Right cardiac atrium (tissue), 5 donors: Measurements from ENCODE around the gene TTN. TPM values are rescaled to one million over a fixed set of nuclear protein-coding genes. Genes with fewer than 3 reads are reported as not detected.

ENCODE experiments used
- ATAC-seq, 2 donors: fragments of 200-7000 bp; cut with Tn5 transposase; one replicate each; pipeline versions ENCODE4 v1.8.0 to v1.9.1; 2020; ENCODE audit warnings: moderate library complexity in 2 of 2, mild to moderate bottlenecking in 1 of 2
- DNase-seq, 3 donors: peaks; one replicate each; pipeline ENCODE4 v3.0.0-alpha.2; 2020
- H3K27ac ChIP-seq: one replicate; pipeline ENCODE4 v1.5.1; 2013; ENCODE audit warnings: mild to moderate bottlenecking, low read length, control low read depth, moderate library complexity
- H3K27me3 ChIP-seq: one replicate; pipeline ENCODE4 v1.6.1; 2013; ENCODE audit not compliant: control insufficient read depth, insufficient read depth
- H3K4me1 ChIP-seq: one replicate; pipeline ENCODE4 v1.6.1; 2013; ENCODE audit warnings: low read length; ENCODE audit not compliant: control insufficient read depth, insufficient read depth
- H3K4me3 ChIP-seq: one replicate; pipeline ENCODE4 v1.5.1; 2013; ENCODE audit warnings: low read length, control low read depth
- H3K9me3 ChIP-seq: one replicate; pipeline ENCODE4 v1.6.1; 2013; ENCODE audit warnings: low read length; ENCODE audit not compliant: control insufficient read depth
- WGBS: extraction: QIAGEN DNeasy Blood & Tissue Kit; methylation state at CpG from one replicate; pipeline ENCODE4 v1.1.7; 2013; 5-methylcytosine and 5-hydroxymethylcytosine counted together
- intact Hi-C, 4 donors: fragments of 100-400 bp; cut with DNase I; formaldehyde crosslinking; loops; one replicate each; pipeline versions ENCODE4 v1.11.0 to v1.14.0; 2022 to 2023
- long read RNA-seq, 4 donors: library from polyadenylated mRNA; unstranded; transcript quantifications; one replicate each; pipeline ENCODE4 v2.0.0, GENCODE V29; 2020 to 2021
- polyA plus RNA-seq: library from polyadenylated mRNA; stranded (reverse); fragments of 200-250 nt; gene quantifications from one replicate; pipeline ENCODE4 v1.2.3, GENCODE V29; 2013
- total RNA-seq, 4 donors: library from RNA; stranded (reverse); fragmentation: NEBNext Ultra II Directional; extraction: Animal tissue kit (Norgen Biotek cat#: 25700); gene quantifications; one replicate each; pipeline ENCODE4 v1.2.1, GENCODE V29; 2021
- donor health status: healthy with polysubstance abuse.
- donor health status: DM: no; HTN: yes; CAD: no.
- donor health status: DM: no; HTN: no; CAD: no.
- donor health status: DM: no; HTN: yes; CAD: no; lungs with severe emphysema.
- donor health status: DM: yes; HTN: yes; CAD: no.

The TTN gene
- 1,000 to 10,000 TPM; 1,615 to 2,179 (median 1,851) TPM for total RNA-seq
- polyA plus RNA-seq: 266 TPM
- long read RNA-seq, donor 1, transcript TTN-213 (6 exons, 2,116 nt): major isoform, 23 of 1,062 reads
- long read RNA-seq, donor 1, partial matches to known transcripts: 867 of 1,062 reads
- long read RNA-seq, donor 1, other reads (novel, unspliced or antisense): 172 of 1,062 reads
- long read RNA-seq, donor 2, transcript TTN-213 (6 exons, 2,116 nt): major isoform, 5 of 112 reads
- long read RNA-seq, donor 2, partial matches to known transcripts: 83 of 112 reads
- long read RNA-seq, donor 2, other reads (novel, unspliced or antisense): 24 of 112 reads
- long read RNA-seq, donor 3, transcript TTN-213 (6 exons, 2,116 nt): major isoform, 27 of 4,665 reads
- long read RNA-seq, donor 3, partial matches to known transcripts: 4,347 of 4,665 reads
- long read RNA-seq, donor 3, other reads (novel, unspliced or antisense): 291 of 4,665 reads
- long read RNA-seq, donor 4, transcript TTN-213 (6 exons, 2,116 nt): major isoform, 5 of 120 reads
- long read RNA-seq, donor 4, partial matches to known transcripts: 86 of 120 reads
- long read RNA-seq, donor 4, other reads (novel, unspliced or antisense): 29 of 120 reads

- no peaks in the 10 kb centered on the region for H3K4me1 ChIP-seq
- no peaks in the 10 kb centered on the region for H3K9me3 ChIP-seq
- peak; percentile 42 to 77 (median 74) for DNase-seq
- H3K4me3 ChIP-seq: peak within 1 kb of the TSS; percentile 58
- WGBS: 65% methylated on average over 10 of the region's 10 CpGs
- peak; percentile 92 to 94 for ATAC-seq
- H3K27ac ChIP-seq: peak within 1 kb of the TSS; percentile 82
- H3K27me3 ChIP-seq: no peaks in the 10 kb centered on the region
- intact Hi-C loops: loop anchor here in 1 of 4 donors (10.0 kb wide), 1 partner anchor 67 kb away; no protein-coding TSS in a partner anchor
Measured at GRCh38 chr2:178807227-178808008, at the start of gene TTN. Gene TTN, minus strand, starts transcription at chr2:178807423. Its CDS starts 2,781 bp downstream, at chr2:178804642.

GRCh38 chr2:178855151-178855550 lies 47.9 kb upstream of the TTN start:
- Histone ChIP-seq H3K27me3 (no peaks in the 10 kb centered on the region), H3K4me1 (peaks cover 1% of the 10 kb centered on the region), H3K27ac (no peak overlapping the region), H3K9me3 (no peaks in the 10 kb centered on the region), H3K4me3 (no peak overlapping the region)
- intact Hi-C loops: no loop called here
- ATAC-seq (no peak), DNase-seq (no peak)

- intact Hi-C loops: no loop called here
- no peak for ATAC-seq
Measured at GRCh38 chr2:178848335-178848734, 41.1 kb upstream of the TTN start.

GRCh38 chr2:178846458-178846802 lies 39.2 kb upstream of the TTN start:
- intact Hi-C loops: no loop called here
- Histone ChIP-seq H3K27me3 (no peaks in the 10 kb centered on the region), H3K27ac (no peak overlapping the region), H3K9me3 (no peaks in the 10 kb centered on the region), H3K4me3 (no peak overlapping the region), H3K4me1 (no peaks in the 10 kb centered on the region)
- ATAC-seq: no peak
- no peak for DNase-seq
- 69% methylated on average over 2 of the region's 2 CpGs for WGBS

More at GRCh38 chr2:178848335-178848734, 41.1 kb upstream of the TTN start:
- WGBS: 98% methylated on average over 5 of the region's 5 CpGs
- H3K4me1 ChIP-seq: no peaks in the 10 kb centered on the region
- no peaks in the 10 kb centered on the region for H3K27me3 ChIP-seq
- no peak for DNase-seq
- no peaks in the 10 kb centered on the region for H3K9me3 ChIP-seq
- no peak overlapping the region for H3K27ac ChIP-seq
- no peak overlapping the region for H3K4me3 ChIP-seq

GRCh38 chr2:178845566-178846457 lies 38.6 kb upstream of the TTN start:
- no peak overlapping the region for H3K4me3 ChIP-seq
- H3K27me3 ChIP-seq: no peaks in the 10 kb centered on the region
- ATAC-seq (peak; percentile 51 to 58), DNase-seq (no peak)
- no peaks in the 10 kb centered on the region for H3K9me3 ChIP-seq
- WGBS: 60% methylated on average over 2 of the region's 2 CpGs
- intact Hi-C loops: no loop called here
- H3K27ac ChIP-seq: no peak overlapping the region
- no peaks in the 10 kb centered on the region for H3K4me1 ChIP-seq

GRCh38 chr2:178844701-178845100 lies 37.5 kb upstream of the TTN start:
- 34% methylated on average over 2 of the region's 2 CpGs for whole genome bisulfite sequencing
- Histone ChIP-seq H3K4me3 (no peak overlapping the region), H3K27me3 (no peaks in the 10 kb centered on the region), H3K9me3 (no peaks in the 10 kb centered on the region), H3K4me1 (no peaks in the 10 kb centered on the region), H3K27ac (no peak overlapping the region)
- intact Hi-C loops: no loop called here
- DNase-seq (no peak), ATAC-seq (peak; percentile 41 to 71)

- intact Hi-C loops: no loop called here
- DNase-seq (no peak), ATAC-seq (peak; percentile 52 to 59)
- H3K27ac ChIP-seq: peak overlapping the region; percentile 51
- H3K27me3 ChIP-seq: no peaks in the 10 kb centered on the region
- no peaks in the 10 kb centered on the region for H3K4me1 ChIP-seq
- no peaks in the 10 kb centered on the region for H3K9me3 ChIP-seq
- H3K4me3 ChIP-seq: no peak overlapping the region
- WGBS: 55% methylated on average over 4 of the region's 4 CpGs
Measured at GRCh38 chr2:178844269-178844668, 37.0 kb upstream of the TTN start.

GRCh38 chr2:178843697-178844096 lies 36.5 kb upstream of the TTN start:
- intact Hi-C loops: no loop called here
- no peaks in the 10 kb centered on the region for H3K4me1 ChIP-seq
- no peak overlapping the region for H3K4me3 ChIP-seq
- no peak for DNase-seq
- 70% methylated on average over 1 of the region's 1 CpG for WGBS
- ATAC-seq: no peak
- no peaks in the 10 kb centered on the region for H3K9me3 ChIP-seq
- no peak overlapping the region for H3K27ac ChIP-seq
- no peaks in the 10 kb centered on the region for H3K27me3 ChIP-seq

GRCh38 chr2:178836807-178837206 lies 29.6 kb upstream of the TTN start:
- H3K4me3 ChIP-seq: no peak overlapping the region
- H3K9me3 ChIP-seq: no peaks in the 10 kb centered on the region
- no peaks in the 10 kb centered on the region for H3K27me3 ChIP-seq
- ATAC-seq (no peak), DNase-seq (no peak)
- no peak overlapping the region for H3K27ac ChIP-seq
- intact Hi-C loops: no loop called here
- peaks cover 2% of the 10 kb centered on the region for H3K4me1 ChIP-seq
- whole genome bisulfite sequencing: 51% methylated on average over 4 of the region's 4 CpGs

GRCh38 chr2:178834086-178834485 lies 26.9 kb upstream of the TTN start:
- Histone ChIP-seq H3K4me3 (no peak overlapping the region), H3K4me1 (peaks cover 6% of the 10 kb centered on the region), H3K27ac (no peak overlapping the region), H3K27me3 (no peaks in the 10 kb centered on the region), H3K9me3 (no peaks in the 10 kb centered on the region)
- DNase-seq: no peak
- peak; percentile 46 to 61 for ATAC-seq
- intact Hi-C loops: no loop called here
- WGBS: 74% methylated on average over 9 of the region's 9 CpGs
